Measurements from ENCODE around the gene CGREF1. TPM values are rescaled to one million over a fixed set of nuclear protein-coding genes. Genes with fewer than 3 reads are reported as not detected.

Gene CGREF1, protein sequence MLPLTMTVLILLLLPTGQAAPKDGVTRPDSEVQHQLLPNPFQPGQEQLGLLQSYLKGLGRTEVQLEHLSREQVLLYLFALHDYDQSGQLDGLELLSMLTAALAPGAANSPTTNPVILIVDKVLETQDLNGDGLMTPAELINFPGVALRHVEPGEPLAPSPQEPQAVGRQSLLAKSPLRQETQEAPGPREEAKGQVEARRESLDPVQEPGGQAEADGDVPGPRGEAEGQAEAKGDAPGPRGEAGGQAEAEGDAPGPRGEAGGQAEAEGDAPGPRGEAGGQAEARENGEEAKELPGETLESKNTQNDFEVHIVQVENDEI
- 1.6 TPM for total RNA-seq

DNA sequence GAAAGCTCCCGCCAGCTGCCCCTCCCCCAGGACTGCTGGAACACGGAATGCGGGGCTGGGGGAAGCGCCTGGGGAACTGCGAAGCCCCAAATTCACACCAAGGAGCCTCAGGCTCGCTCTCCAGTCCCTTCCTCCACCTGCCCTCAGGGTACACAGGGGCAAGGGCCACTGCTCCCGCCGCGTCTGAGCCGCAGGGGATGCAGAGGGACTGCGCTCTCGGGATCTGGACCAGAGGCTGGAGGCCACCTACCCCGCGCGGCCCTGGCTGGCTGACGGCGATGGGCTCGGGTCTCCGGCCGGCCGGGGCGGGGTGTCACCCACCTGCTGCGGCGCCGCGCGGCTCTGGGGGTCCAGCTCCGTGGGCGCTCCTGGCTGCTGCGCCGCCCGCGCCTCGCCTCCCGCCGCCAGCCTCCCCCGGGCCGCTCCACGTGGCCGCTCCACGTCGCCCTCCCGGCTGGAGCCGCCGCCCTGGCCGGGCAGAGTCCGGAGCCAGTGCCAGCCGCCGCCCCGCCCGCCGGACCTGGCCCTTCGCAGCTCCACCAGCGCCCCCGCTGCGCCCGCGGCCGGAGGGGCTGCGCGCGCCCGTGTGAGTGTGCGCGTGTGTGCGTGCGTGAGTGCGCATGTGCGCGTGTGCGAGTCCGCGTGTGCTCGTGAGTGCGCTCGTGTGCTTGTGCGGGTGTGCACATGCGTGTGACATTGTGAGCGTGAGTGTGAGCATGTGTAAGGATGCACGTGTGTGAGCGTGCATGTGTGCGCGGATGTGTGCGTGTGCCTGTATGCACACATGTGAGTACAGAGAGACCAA is at the start of gene CGREF1:
CGREF1 (minus strand) TSS at position 604 of the 805 bp plus-strand sequence. CDS start 14,762 bp downstream, outside the sequence.
- no peak for DNase-seq

DNA sequence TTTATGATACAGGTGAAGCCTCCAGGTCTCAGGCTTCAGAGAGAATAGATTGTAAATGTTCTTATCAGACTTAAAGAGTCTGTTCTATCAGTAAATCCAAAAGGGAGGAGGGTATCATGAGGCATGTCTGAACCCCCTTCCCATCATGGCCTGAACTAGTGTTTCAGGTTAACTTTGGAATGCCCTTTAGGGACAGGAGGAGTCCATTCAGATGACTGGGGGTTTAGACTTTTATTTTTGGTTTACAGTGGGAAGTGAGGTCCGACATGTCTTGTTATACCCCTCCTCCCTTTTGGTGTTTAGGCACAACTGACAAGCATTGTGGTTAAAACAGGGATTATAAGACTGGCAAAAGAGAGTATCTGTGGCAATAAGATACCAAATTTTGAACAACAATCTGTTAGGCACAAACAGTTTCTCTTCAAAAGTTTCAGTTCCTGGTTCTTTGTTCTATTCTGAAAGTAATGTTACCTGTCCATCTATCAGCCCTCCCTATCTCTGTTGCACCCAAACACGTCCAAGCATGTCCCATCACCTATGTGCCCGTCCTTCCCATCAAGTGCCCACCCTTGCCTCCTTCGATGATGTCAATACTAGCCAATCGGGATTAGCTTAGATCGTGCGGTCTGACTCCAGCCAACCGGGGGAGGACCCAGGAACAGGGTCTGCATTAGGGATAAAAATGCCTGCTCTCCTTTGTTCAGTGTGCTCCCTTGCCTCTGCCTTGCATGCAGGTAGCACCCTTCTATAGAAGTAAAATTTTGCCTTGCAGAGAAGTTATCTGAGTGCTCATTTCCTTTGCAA is 46.2 kb upstream of the CGREF1 start:
- DNase-seq = no peak

DNA sequence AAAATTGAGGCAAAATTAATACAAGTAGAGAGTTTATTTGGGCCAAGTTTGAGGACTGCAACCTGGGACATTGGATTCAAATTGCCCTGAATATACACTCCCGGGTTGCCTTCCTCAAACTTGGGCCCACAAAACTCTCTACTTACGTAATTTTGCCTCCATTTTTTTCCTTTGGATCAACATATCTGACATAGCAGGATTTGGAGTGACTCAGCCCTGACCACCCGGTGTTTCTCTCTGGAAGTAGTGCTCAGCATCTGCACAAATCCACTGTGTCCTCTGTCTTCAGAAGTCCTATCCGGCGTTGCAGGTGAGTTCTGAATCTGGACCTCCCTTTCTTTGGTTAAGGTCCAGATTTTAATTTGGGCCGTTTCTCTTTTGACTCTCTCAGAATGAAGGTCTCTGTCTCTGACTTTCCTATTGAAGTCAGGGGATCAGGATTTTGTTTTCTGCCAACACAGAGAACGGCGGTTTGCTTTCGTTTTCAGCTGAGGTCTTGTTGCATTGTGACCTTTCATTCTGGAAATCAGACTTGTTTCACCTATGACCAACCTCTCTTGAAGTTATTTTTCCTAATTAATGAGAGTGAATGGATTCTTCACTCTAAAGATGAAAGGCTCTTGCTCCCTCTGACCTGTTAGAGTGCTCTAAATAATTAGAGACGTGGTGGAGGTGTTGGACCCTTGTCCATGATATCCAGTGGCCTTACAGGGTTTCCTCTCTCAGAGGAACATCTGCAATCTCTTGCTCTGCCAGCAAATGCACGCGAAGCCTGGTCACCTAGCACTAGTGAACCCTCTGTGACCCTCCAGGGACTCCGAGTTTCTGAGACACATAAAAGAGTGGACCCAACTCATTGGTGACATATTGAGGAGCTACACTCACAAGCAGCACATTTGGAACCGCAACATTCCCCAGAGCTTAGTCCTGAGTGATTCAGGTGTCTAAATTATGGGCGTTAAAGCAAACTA is 43.5 kb upstream of the CGREF1 start:
- no peak for DNase-seq

DNA sequence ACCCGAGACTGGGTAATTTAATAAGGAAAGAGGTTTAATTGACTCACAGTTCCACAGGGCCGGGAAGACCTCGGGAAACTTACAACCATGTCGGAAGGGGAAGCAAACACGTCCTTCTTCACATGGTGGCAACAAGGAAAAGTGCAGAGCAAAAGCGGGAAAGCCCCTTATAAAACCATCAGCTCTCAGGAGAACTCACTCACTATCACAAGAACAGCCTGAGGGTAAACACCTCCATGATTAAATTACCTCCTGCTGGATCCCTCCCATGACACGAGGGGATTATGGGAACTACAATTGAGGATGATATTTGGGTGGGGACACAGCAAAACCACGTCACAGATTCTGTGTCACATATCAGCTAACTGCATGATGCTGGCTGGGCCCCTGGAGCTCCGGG is 41.3 kb upstream of the CGREF1 start:
- DNase-seq = no peak

DNA sequence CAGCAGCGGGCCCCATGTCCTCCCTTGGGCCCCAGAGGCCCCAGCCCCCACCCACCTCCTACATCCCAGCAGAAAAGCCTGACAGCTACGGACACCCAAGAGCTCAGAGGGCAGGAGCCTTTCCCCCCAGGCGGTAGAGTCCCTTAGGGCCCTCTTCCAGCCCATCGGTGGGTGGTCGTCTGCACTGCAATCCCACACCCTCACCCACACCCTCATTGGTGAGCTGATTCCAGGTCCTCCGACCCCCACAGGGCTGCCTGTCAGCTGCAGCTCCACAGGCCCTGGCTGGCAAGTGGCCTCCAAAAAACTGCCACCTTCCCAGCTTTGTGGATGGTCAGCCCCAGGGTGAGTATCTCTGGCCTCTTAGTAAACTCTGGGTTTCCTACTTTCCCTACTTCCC is 40.3 kb upstream of the CGREF1 start:
- DNase-seq = no peak

DNA sequence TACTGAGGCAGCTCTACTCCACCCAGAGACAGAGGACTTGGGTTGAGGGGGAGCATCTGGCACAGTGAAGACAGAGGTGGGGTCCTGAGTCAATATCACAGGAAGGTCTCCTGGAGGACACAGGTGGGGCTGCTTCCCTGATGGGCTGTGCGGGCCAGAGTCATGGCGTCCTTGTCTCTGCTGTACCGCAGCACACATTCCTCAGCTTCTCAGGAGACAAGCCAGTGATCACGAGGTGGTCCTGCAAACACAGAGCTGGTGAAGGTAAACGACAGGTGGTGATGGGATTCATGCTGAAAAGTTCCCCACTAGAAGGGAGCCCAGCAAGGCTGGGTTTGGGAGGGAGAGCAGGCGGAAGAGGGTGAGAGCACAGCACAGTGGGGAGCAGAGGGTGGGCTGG is 39.5 kb upstream of the CGREF1 start:
- no peak for DNase-seq

DNA sequence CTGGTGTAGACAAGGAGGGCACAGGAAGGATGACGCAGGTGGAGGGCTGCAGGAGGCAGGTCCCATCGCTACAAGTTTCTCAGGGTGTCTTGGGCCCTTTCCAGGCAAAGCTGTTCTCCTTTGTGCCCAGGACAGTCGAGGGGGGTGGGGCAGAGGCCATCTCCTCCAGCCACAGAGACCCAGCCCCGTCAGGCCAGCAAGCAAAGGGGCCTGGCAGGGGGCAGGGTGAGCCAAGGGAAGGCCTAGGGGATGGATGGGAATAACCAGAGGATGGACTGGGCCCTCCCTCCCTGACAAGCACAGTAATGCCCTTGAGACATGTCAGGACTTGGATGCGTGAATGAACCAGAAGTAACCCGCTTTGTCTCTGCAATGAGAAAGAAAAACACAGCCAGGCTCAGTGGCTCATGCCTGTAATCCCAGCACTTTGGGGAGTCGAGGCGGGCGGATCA is 36.2 kb upstream of the CGREF1 start:
- no peak for DNase-seq

DNA sequence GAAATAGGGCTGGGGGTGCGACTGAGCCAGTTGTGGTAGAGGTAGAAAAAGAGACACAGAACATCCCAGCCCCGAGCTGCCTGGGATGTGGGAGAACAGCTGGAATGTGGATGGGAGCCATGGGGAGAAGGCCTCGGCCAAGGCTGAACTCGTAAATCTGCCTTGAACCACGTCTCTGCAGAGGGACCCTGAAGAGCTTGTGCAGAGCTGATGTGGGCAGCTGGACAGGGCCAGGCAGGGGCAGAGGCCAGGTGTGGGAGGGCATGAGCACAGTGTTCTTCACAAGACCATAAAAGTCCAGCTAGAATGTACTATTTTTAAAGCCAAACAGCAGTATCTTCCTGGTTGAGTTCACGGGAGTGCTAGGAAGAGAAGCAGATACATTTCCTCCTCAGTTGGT is 35.6 kb upstream of the CGREF1 start:
- no peak for DNase-seq

DNA sequence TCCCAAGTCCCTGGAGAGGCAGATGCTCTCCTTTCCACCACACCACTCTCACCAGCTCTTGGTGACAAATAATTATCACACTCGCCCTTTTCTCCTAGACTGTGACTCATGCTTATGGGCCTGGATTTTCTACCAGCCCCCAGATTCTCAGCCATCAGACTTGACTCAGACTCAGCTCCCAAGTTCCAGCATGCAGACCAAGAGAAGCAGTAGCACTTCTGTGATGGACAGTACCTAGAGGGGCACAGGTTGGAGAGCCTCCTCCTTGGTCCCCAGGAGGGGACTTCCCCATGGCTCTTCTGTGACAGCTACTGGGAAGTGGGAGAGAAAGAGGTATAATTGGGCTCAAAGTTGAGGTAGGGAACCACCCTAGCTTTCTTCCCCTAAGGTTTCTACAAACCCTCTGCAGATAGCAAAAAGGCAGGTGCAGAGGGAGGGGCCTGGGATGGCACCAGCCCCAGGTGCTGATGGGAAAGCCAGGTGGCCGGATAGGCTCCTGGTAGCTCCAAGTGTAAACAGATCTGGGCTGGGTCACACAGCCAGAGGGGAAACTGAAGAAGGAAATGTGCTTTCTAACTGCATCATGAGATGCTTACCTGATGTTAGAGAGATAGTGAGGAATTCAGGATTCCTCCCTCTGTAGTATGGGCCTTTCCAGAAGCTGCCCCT is 34.0 kb upstream of the CGREF1 start:
- DNase-seq = no peak

DNA sequence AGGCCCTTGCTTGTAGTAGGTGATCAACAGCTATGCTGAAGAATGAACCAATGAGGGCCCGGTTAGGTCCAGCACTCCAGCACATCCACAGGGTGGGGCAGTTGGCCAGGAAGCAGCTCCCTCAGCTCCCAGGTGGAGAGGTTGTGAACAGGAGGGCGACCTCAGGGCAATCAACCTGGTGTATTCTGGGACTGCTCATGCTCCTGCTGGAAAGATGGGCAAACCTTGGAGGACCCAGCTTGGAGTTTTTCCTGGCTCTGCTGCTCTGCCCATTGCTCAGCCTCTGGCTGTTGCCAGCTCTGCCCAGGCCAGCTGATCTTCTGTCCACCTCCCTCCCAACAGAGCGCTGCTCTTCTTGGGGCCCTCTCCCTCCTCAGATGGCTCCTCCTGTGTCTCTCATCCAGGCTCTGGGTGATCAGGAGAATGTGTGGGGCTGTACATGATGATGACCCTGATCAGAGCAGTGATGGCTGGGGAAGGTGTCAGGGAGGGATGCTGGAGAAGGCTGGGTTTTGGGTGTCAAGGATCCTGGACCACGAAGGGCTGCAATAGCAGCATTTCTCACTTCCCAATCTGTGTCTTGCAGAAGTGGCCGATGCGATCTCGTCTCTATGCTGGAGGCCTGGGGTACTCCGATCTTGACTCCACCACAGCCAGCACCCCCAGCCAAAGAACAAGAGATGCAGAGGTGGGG is 33.3 kb upstream of the CGREF1 start:
- no peak for DNase-seq

DNA sequence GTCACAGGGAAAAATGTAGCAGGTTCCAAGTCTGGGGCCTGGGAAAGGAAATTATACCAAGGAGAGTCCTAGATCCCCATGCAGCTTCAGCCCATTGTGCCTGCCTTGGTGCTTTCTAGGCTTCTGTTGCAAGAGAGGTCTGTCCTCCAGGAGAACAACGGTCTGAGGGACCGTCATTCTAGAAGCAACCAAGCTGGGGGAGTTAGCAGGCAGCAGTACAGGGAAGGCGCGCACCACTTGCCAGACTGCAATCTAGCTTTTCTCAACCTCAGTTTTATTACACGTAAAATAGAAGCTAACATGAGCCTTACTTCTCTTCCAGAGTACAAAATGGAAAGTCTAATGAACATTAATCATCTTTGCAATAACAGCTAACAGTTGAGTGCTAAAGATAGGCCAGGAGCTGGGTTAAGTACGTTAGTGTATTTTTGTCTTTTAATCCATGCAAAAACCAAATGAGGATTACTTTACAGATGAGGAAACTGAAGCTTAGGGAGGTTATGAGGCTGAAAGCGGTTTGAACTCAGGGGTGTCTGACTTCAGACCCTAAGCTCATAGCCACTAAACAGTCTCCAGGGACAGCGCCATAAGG is 31.8 kb upstream of the CGREF1 start:
- no peak for DNase-seq

DNA sequence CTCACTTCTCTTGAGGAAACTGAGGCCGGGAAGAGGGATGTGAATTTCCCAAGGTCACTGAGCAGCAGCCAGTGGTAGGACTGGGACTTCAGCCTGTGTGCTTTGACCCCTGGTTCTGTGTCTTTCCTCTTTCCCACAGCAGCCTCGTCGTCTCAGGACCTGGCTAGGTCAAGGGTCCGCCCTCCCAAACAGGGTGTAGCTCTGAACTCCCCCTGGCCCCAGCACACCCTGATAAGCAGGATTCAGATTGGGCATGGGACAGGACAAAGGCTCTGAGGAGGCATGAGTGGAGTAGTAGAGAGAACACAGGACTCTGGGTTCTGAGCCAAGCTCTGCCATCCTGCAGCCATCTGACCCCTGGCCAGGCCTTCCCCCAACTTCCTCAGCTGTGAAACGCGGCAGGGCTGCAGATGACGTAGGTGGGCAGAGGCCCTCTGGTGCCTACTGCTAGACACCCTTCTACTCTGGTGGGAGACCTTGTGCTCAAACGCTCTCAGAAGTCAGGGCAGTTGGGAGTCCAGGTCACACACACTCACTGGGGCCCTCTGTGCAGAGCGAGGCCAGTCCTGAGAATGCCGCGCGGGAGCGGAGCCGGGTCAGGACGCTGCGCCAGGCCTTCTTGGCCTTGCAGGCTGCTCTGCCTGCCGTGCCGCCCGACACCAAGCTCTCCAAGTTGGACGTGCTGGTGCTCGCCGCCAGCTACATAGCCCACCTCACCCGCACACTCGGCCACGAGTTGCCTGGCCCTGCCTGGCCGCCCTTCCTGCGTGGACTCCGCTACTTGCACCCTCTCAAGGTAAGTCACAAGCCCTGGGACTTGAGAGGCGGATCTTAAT is 30.9 kb upstream of the CGREF1 start:
- no peak for DNase-seq

DNA sequence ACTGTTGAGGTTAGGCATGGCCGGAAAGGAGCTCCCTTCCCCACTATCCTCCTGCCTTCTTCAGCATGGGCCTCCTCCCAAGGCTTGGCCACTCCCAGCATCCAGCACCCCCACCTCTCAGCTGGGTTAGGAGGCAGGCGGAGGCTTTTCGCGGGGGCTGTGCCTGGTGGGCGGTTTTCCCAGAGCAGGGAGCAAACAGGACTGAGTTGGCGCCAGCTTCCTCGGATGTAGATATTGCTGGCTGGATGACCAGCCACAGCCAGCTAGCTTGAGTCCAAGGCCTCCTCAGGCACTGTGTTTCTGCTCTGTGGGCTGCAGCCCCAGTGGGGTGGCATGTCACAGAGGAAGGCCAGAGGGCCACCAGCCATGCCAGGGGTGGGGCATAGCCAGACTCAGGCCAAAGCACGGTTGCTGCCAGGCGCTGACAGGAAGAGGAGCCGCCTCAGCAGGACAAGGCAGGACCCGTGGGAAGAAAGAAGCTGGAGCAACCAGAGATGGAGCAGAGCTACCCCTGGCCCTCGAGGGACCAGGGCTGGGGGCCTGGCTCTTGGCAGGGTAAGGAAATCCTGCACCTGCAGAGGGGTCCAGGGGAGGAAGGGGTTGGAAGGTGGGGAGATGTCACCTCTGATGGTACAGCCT is 30.0 kb upstream of the CGREF1 start, which contains the start of gene TCF23:
TCF23 (plus strand) TSS at position 204 of the 639 bp plus-strand sequence; CDS start at position 334, 130 bp downstream.
- DNase-seq = no peak

DNA sequence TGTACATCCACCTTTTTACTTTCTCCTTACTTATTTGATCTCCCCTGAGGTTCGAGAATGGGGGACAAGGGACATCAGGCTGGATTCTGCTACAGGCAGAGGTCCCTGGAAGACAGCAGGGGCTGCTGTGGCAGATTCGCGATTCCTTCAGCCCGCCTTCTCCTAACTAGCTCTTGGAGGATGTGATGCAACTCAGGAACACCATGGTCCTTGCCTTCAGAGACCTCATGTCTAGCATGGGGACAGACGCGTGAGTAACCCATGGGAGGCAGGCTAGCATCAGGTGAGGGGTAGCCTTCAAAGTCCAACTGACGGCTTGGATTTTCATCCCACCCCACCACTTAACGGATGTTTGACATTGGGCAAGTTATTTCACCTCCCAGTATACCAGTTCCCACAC is 29.0 kb upstream of the CGREF1 start:
- no peak for DNase-seq

DNA sequence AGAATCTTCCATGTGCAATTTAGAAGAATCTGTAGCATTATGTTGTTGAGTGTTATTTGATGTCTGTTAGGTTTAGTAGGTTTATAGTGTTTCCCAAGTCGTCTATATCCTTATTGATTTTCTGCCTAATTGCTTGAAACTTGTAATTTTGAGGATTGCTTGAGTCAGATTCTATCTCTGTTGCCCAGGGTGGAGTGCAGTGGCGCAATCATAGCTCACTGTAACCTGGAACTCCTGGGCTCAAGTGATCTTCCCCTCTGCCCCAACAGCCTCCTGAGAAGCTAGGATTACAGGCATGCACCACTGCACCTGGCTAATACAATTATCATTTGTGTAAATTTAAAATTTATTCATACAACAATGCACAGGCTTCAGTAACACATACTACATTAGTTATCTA is 26.8 kb upstream of the CGREF1 start:
- DNase-seq = no peak

DNA sequence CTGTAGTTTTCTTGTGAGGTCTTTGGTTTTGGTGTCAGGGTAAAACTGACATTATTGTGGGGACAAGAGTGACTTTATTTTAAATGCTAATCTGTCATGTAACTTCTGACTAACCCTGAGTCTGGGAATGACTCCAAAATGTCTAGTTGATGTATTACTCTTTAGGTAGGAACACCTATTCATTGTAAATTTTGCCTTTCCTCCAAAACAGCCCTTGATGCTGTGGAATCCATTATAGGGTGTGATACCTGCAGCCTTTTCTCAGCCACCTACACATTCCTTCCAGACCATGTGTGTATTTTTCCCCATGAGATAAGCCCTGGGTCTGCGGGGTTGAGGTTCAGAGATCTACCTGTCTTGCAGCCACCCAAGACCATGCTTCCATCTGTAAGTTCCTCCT is 24.4 kb upstream of the CGREF1 start:
- DNase-seq = no peak

DNA sequence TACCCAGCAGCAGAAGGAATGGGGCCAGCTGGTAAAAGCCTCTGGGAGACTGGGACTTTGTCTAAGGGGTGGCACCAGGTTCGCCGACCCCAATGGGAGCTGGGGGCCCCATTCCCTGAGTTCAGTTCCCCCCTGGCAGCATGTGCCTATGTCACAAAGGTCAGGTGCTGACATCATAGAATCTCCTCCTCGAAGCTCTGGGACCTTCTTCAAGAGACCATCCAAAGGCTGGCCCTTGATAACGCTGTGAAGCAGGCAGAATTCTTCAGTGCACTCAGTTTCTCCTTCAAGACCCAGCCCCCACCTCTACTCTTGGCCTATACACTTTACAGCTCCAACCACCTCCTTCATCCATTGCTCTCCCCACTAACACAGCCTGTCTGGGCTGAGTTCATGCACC is 20.4 kb upstream of the CGREF1 start, which contains the start of gene PRR30:
PRR30 (minus strand) TSS at position 101 of the 400 bp plus-strand sequence. CDS start 1,081 bp downstream, outside the sequence.
- no peak for DNase-seq

DNA sequence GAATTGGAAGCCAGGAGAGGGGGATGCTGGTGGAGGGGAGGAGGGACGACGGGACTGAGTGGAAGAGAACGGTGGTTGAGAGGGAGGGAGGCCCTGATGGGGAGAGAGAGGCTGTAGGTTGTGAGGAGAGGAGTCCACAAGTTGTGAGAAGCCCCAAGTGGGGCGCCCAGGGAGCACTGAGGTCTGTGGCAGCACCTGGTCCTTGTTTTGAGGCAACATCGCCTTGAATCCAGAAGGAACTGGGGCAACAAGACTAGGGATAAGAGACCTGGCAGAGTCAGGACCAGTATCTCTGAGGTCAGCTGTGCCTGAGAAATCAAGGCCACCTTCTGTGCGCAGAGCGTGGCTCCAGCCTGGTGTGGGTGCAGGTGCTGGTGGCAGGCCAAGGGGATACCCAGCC is 19.2 kb upstream of the CGREF1 start:
- no peak for DNase-seq
